Loucy (cell line): Measurements from ENCODE around the gene HAUS3.
"Not testable (repeated sequence)": the region's sequence is repeated elsewhere in the genome, so short reads cannot be mapped to it uniquely, and the experiment has no call there.

Source experiments
- H2AFZ ChIP-seq: fragments of 200-600 bp; sonication (generic); 2 replicates; pipeline ENCODE4 v1.6.0; 2016; ENCODE audit warnings: antibody characterized with exemption, mild to moderate bottlenecking, low read length, moderate library complexity
- H3F3A ChIP-seq: fragments of 200-600 bp; 2 replicates; pipeline ENCODE4 v1.6.0; 2016; ENCODE audit warnings: antibody characterized with exemption, low read depth, mild to moderate bottlenecking
- H3K27me3 ChIP-seq: fragments of 200-600 bp; sonication (generic); 2 replicates; pipeline ENCODE4 v1.6.1; 2014; ENCODE audit warnings: low read length, mild to moderate bottlenecking; ENCODE audit not compliant: insufficient read depth, poor library complexity, severe bottlenecking
- H3K36me3 ChIP-seq: fragments of 200-600 bp; sonication (generic); 2 replicates; pipeline ENCODE4 v1.6.1; 2016; ENCODE audit warnings: low read length; ENCODE audit not compliant: insufficient read depth
- H3K4me1 ChIP-seq: fragments of 200-600 bp; sonication (generic); 2 replicates; pipeline ENCODE4 v1.5.1; 2014; ENCODE audit warnings: low read length, mild to moderate bottlenecking; ENCODE audit not compliant: insufficient read depth, poor library complexity, severe bottlenecking
- H3K4me2 ChIP-seq: fragments of 200-600 bp; sonication (generic); 2 replicates; pipeline ENCODE4 v1.6.0; 2014; ENCODE audit warnings: antibody characterized with exemption, low read length, low read depth, mild to moderate bottlenecking; ENCODE audit not compliant: poor library complexity, severe bottlenecking
- H3K4me3 ChIP-seq: fragments of 200-600 bp; sonication (generic); 2 replicates; pipeline ENCODE4 v1.5.1; 2014; ENCODE audit warnings: low read length, mild to moderate bottlenecking, mixed read lengths; ENCODE audit not compliant: poor library complexity, severe bottlenecking
- H3K79me2 ChIP-seq: fragments of 200-600 bp; sonication (generic); 2 replicates; pipeline ENCODE4 v1.6.1; 2014; ENCODE audit warnings: low read length; ENCODE audit not compliant: insufficient read depth
- H3K9ac ChIP-seq: fragments of 200-600 bp; sonication (generic); 2 replicates; pipeline ENCODE4 v1.6.0; 2014; ENCODE audit warnings: mild to moderate bottlenecking, low read depth, low read length, moderate library complexity; ENCODE audit not compliant: poor library complexity, severe bottlenecking
- H3K9me2 ChIP-seq: fragments of 200-600 bp; sonication (generic); replicated peaks from 2 replicates; pipeline ENCODE4 v1.6.1; 2016; ENCODE audit warnings: low read depth, low read length, mixed read lengths
- H3K9me3 ChIP-seq: fragments of 200-600 bp; sonication (generic); 2 replicates; pipeline ENCODE4 v1.6.1; 2014; ENCODE audit warnings: mild to moderate bottlenecking, antibody characterized with exemption, low read length, low read depth; ENCODE audit not compliant: insufficient read depth
- H4K20me1 ChIP-seq: fragments of 200-600 bp; sonication (generic); 2 replicates; pipeline ENCODE4 v1.6.0; 2014; ENCODE audit warnings: antibody characterized with exemption, low read length, mild to moderate bottlenecking; ENCODE audit not compliant: insufficient read depth, poor library complexity, severe bottlenecking
- EZH2phosphoT487 ChIP-seq: fragments of 200-600 bp; IDR thresholded peaks from 2 replicates; pipeline ENCODE4 v1.6.1; 2018; ENCODE audit warnings: antibody characterized with exemption, mild to moderate bottlenecking, moderate library complexity, borderline replicate concordance
- TF ChIP-seq, protein P1 (sequence below): fragments of 200-600 bp; sonication (generic); conservative IDR thresholded peaks from 2 replicates; pipeline ENCODE4 v1.5.1; 2014; ENCODE audit warnings: mild to moderate bottlenecking, antibody characterized with exemption, low read length

The HAUS3 gene

DNA sequence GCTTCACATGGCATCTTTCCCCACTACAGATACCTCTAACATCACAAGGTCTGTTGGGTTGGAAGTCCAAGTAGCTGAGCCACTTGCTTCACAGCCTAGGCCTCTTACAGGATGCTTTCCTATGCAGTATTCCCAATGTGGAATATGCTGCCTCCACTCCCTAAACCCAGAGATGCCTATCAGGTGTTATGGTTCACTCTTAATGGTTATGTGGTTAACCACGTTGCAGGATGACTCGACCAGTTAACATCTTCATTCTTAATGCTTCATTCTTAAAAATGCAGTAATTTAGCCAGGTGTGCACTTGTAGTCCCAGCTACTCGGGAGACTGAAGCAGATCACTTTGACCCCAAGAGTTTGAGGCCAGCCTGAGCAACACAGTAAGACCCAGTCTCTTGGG is 24.2 kb downstream of the HAUS3 start:
- Histone ChIP-seq H3K4me1 (no peaks in the 10 kb centered on the region), H2AFZ (no peak overlapping the region), H3K9me3 (no peaks in the 10 kb centered on the region), H3K36me3 (no peaks in the 10 kb centered on the region), H3K9me2 (no peaks in the 10 kb centered on the region), H4K20me1 (no peaks in the 10 kb centered on the region), H3K4me2 (no peak overlapping the region), H3F3A (no peaks in the 10 kb centered on the region), H3K79me2 (no peaks in the 10 kb centered on the region), H3K9ac (no peak overlapping the region), H3K27me3 (no peaks in the 10 kb centered on the region), H3K4me3 (no peak overlapping the region)
- TF ChIP-seq, protein P1, sequence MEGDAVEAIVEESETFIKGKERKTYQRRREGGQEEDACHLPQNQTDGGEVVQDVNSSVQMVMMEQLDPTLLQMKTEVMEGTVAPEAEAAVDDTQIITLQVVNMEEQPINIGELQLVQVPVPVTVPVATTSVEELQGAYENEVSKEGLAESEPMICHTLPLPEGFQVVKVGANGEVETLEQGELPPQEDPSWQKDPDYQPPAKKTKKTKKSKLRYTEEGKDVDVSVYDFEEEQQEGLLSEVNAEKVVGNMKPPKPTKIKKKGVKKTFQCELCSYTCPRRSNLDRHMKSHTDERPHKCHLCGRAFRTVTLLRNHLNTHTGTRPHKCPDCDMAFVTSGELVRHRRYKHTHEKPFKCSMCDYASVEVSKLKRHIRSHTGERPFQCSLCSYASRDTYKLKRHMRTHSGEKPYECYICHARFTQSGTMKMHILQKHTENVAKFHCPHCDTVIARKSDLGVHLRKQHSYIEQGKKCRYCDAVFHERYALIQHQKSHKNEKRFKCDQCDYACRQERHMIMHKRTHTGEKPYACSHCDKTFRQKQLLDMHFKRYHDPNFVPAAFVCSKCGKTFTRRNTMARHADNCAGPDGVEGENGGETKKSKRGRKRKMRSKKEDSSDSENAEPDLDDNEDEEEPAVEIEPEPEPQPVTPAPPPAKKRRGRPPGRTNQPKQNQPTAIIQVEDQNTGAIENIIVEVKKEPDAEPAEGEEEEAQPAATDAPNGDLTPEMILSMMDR: no peak
- TF ChIP-seq EZH2phosphoT487: no peak

GRCh38 chr4:2212831-2213230 is 29.1 kb downstream of the HAUS3 start:
- no peaks in the 10 kb centered on the region for H3K79me2 ChIP-seq
- H3K9me3 ChIP-seq: no peaks in the 10 kb centered on the region
- H3K9ac ChIP-seq: no peak overlapping the region
- H2AFZ ChIP-seq: no peak overlapping the region
- no peak overlapping the region for H3K4me3 ChIP-seq
- no peaks in the 10 kb centered on the region for H3K36me3 ChIP-seq
- H3K27me3 ChIP-seq: no peaks in the 10 kb centered on the region
- no peak overlapping the region for H3K4me2 ChIP-seq
- no peaks in the 10 kb centered on the region for H4K20me1 ChIP-seq
- no peaks in the 10 kb centered on the region for H3F3A ChIP-seq
- no peak for TF ChIP-seq EZH2phosphoT487
- TF ChIP-seq, protein P1: no peak
- H3K4me1 ChIP-seq: no peaks in the 10 kb centered on the region
- H3K9me2 ChIP-seq: no peaks in the 10 kb centered on the region

DNA sequence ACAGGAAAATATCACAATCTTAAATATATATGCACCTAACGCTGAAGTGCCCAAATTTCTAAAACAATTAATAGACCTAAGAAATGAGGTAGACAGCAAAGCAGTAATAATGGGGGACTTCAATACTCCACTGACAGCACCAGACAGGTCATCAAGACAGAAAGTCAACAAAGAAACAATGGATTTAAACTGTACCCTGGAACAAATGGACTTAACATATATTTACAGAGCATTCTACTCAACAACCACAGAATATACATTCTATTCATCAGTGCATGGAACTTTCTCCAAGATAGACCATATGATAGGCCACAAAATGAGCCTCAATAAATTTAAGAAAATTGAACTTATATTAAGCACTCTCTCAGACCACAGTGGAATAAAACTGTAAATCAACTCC is 39.1 kb downstream of the HAUS3 start:
- not testable (repeated sequence) for H3K36me3 ChIP-seq, H2AFZ ChIP-seq, H3K4me2 ChIP-seq, H3K4me3 ChIP-seq, H3K79me2 ChIP-seq, H3K9ac ChIP-seq, H3K9me2 ChIP-seq, H4K20me1 ChIP-seq, H3K27me3 ChIP-seq, H3F3A ChIP-seq, H3K9me3 ChIP-seq, H3K4me1 ChIP-seq

- H3K36me3 ChIP-seq: no peaks in the 10 kb centered on the region
- H3K4me1 ChIP-seq: no peaks in the 10 kb centered on the region
- H3K9me2 ChIP-seq: no peaks in the 10 kb centered on the region
- no peaks in the 10 kb centered on the region for H4K20me1 ChIP-seq
- H3K4me3 ChIP-seq: no peak overlapping the region
- no peak overlapping the region for H3K4me2 ChIP-seq
- no peak overlapping the region for H3K9ac ChIP-seq
- H3K79me2 ChIP-seq: no peaks in the 10 kb centered on the region
- H3F3A ChIP-seq: no peaks in the 10 kb centered on the region
- H2AFZ ChIP-seq: no peak overlapping the region
- H3K9me3 ChIP-seq: no peaks in the 10 kb centered on the region
- no peak for TF ChIP-seq EZH2phosphoT487
- TF ChIP-seq, protein P1: no peak
- no peaks in the 10 kb centered on the region for H3K27me3 ChIP-seq
These were observed 47.4 kb downstream of the HAUS3 start for GRCh38 chr4:2194496-2194895.
